Measurements from ENCODE around the gene SH2D4B.

The SH2D4B gene

DNA sequence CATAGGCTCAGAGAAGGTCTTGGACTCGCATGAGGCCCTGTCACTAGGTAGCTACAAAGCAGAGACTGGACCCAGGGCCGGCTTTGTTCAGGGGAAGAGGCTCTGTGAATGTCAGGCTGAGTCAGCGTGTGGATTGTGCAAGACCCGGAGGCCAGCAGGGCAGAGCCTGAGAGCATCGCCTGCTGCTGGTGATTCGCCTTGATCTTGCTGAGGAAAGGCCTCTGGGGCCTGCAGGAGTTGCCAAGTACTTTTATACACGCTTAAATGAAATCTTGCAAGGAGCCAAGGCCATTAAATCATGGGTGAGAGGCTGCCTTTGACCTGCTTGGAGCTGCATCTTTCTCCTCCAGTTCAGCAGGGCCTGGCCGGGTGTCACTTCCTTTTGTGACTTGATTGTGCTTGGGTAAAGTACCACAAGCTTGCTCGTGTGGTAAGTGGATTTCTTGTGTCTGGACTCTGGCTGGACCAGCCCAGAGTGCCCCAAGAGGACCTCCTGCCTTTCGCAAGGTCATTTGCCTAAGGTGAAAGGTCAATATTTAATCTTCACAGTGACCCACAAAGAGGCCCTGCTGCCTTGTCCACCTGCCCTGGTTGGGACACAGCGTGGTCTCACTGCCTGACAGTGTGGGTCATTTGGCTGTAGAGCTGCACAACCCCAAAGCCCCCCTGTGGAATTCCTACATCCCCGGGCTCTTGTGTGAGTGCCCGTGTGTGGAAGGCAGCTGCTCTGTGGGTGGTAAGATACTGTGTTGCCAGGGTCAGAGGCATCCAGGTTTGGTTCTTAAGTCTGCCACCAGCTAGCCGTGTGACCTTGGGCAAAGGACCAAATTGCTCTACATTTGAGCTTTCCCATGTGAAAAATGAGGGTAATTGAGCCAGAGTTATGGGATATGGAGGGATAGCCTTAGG lies 38.6 kb upstream of the SH2D4B start:
- DNase-seq (ENCODE audit: insufficient read length), result no peak
- no peak for FAIRE-seq

DNA sequence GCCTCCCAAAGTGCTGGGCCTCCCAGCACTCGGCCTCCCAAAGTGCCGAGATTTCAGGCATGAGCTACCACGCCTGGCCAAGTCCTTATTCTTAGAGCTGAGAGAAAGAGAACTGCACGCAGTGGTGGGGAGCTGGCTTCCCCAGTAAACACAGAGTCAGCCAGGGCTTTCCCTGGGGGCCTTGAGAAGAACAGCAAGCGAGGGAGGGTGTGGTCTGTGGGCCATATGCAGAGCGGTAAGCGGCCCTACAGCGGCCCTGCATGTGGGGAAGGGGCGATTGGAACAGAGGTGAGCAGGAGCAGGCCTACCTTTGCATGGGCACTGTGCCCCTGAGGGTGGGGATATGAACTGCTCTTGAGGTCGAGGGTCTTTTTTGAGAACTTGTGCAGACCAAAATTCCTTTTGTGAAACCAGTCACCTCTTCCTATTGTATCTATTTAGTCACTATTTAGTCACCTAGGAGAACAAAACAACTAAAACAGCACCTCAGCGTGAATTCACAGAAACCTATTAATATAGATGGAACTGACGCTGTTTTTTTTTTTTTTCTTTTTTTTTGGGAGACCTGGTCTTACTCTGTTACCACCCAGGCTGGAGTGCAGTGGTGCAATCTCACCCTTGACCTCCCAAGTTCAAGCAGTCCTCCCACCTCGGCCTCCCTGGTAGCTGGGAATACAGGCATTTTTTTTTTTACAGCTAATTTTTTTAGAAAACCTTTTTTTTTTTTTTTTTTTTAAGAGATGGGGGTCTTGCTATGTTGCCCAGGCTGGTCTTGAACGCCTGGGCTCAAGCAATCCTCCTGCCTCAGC lies 36.9 kb upstream of the SH2D4B start:
- DNase-seq (ENCODE audit: insufficient read length) (no peak), FAIRE-seq (no peak)
- TF ChIP-seq TAF1 (IDR thresholded peaks at IDR 0.05; ENCODE audit: borderline replicate concordance, low read depth, low read length) (no peak), POLR2A (IDR thresholded peaks at IDR 0.05; ENCODE audit: low read depth, low read length) (no peak)

More for the DNA sequence above, 38.6 kb upstream of the SH2D4B start:
- TF ChIP-seq POLR2AphosphoS5 (IDR thresholded peaks at IDR 0.05; ENCODE audit: low read depth, low read length) (no peak), POLR2A (IDR thresholded peaks at IDR 0.05; ENCODE audit: low read depth, low read length) (no peak), TAF1 (IDR thresholded peaks at IDR 0.05; ENCODE audit: borderline replicate concordance, low read depth, low read length) (no peak)

DNA sequence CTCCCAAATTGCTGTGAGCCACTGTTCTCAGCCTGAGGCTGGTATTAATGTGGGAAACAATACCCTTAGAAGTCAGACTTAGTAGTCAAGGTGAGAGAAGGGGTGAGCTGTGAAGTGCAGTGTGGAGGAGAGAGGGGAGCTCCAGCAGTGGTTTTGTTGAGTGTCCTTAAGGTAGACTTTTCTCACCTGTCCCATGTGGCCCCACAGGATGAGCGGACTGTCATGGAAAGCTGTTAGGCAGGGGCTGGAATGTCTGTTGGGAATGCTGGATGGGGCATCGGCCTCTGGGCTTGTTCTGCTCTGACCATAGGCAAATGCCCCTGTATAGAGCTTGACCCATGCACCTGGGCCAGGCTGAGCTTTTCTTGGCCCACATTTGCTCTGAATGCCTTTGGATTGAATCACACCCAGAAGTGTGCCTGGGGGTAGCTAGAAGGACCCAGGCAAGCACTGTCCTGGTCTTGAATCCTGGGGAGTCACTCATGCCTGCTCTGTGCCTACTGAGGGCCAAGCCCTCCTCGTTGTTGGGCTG lies 36.3 kb upstream of the SH2D4B start:
- no peak for TF ChIP-seq POLR2AphosphoS5 (IDR thresholded peaks at IDR 0.05; ENCODE audit: low read depth, low read length)
- TF ChIP-seq POLR2A (IDR thresholded peaks at IDR 0.05; ENCODE audit: low read depth, low read length), result no peak
- no peak for TF ChIP-seq TAF1 (IDR thresholded peaks at IDR 0.05; ENCODE audit: borderline replicate concordance, low read depth, low read length)
- FAIRE-seq (no peak), DNase-seq (ENCODE audit: insufficient read length) (no peak)

DNA sequence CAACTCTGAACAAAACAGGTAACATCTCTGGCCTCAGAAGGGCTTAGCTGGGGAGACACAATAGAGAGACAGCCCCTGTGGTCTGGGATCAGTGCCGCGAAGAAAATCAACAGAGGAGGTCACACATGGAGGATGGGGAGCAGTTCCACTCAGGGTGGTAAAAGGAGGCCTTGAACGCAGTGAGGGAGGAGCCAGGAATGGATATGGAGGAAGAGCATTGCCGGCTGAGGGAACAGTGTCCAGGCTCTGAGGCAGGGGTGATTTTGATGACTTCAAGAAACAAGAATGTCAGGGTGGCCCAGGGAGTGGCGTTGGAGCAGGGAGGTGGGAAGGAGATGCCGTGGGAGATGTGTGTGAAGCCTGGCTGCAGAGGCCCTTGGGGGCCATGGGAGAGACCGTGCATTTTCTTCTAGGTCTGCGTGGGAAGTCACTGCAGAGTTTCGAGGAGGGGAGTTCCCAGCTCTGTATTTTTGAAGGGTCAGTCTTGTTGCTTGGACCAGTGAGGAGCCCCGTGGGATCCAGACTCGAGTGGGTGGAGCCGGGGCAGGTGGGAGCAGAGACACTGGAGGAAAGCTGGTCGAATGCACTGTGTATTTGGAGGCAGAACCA lies 35.7 kb upstream of the SH2D4B start:
- DNase-seq (ENCODE audit: insufficient read length), result no peak
- FAIRE-seq, result no peak
- no peak for TF ChIP-seq POLR2AphosphoS5 (IDR thresholded peaks at IDR 0.05; ENCODE audit: low read depth, low read length)
- no peak for TF ChIP-seq TAF1 (IDR thresholded peaks at IDR 0.05; ENCODE audit: borderline replicate concordance, low read depth, low read length)
- no peak for TF ChIP-seq POLR2A (IDR thresholded peaks at IDR 0.05; ENCODE audit: low read depth, low read length)

DNA sequence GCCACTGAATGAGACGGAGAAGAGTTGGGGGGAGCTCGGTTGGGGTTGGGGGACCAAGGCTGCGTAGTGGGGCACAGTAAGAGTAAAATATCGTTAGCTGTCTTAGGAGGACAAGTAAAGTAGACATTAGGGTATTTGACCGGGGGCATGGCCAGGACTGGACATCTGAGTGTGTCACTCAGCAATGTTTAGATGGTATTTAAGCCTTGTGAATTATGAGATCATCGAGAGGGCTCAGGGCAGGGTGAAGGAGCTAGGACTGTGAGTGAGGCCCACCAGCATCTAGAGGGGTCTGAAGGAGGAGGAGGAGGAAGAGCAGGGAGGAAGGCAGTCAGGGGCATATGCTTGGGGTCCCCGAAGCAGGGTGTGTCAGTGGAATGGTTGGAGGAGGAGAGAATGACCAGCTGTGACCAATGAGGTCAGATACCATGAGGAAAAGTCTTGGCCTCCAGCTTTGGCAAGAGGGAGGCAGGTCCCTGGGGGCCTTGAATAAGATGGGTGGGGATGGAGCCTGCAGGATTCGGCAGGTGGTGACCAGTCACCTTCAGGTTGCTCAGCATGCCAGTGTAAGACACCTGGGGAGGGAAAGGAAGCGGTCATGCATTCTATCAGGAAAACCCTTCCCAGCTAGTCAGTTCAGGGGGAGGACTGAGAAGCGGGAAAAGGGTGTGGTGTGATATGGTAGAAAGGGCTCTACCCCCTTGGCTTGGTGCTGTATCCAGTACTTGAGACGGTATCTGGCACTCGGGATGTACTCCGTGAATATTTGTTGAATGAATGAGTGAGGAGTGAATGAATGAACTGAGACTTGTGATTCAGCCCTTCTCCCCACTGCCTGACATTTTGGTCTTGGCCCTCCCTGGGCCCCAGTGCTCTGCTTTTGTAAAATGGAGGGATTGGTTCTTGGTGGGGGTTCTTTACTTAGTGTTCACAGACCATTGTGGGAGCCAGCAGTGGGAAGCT lies 34.8 kb upstream of the SH2D4B start:
- DNase-seq (ENCODE audit: insufficient read length) (no peak), FAIRE-seq (no peak)
- TF ChIP-seq POLR2A (IDR thresholded peaks at IDR 0.05; ENCODE audit: low read depth, low read length), result no peak
- no peak for TF ChIP-seq TAF1 (IDR thresholded peaks at IDR 0.05; ENCODE audit: borderline replicate concordance, low read depth, low read length)
- TF ChIP-seq POLR2AphosphoS5 (IDR thresholded peaks at IDR 0.05; ENCODE audit: low read depth, low read length), result no peak

DNA sequence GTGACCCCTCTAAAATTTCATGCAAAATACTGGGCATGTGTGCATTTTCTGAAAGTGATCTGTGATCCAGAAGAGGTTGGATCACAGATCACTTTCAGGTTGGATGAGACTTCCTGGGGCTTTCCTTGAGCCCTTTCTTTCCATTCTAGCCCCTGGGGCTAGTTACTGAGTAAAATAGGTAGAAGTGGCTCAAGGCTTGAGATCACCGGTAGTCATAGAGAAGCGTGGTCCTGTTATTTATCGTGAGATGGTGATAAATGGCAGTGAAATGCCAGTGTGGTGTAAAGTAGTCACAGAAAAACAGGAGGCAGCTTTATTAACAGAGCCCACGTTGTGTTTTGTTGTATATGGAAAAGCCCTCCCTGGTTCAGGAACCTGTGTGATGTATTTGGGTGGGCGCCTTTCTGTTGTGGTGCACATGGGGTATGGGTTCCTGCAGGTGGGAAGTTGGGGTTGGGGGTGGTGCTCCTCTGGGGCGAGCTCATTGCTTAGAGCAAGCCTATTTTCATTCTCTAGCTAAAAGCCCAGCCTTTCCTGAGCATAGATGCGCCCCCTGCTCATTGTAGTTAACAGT lies 34.0 kb upstream of the SH2D4B start:
- TF ChIP-seq TAF1 (IDR thresholded peaks at IDR 0.05; ENCODE audit: borderline replicate concordance, low read depth, low read length) (no peak), POLR2A (IDR thresholded peaks at IDR 0.05; ENCODE audit: low read depth, low read length) (no peak), POLR2AphosphoS5 (IDR thresholded peaks at IDR 0.05; ENCODE audit: low read depth, low read length) (no peak)
- DNase-seq (ENCODE audit: insufficient read length) (no peak), FAIRE-seq (no peak)

DNA sequence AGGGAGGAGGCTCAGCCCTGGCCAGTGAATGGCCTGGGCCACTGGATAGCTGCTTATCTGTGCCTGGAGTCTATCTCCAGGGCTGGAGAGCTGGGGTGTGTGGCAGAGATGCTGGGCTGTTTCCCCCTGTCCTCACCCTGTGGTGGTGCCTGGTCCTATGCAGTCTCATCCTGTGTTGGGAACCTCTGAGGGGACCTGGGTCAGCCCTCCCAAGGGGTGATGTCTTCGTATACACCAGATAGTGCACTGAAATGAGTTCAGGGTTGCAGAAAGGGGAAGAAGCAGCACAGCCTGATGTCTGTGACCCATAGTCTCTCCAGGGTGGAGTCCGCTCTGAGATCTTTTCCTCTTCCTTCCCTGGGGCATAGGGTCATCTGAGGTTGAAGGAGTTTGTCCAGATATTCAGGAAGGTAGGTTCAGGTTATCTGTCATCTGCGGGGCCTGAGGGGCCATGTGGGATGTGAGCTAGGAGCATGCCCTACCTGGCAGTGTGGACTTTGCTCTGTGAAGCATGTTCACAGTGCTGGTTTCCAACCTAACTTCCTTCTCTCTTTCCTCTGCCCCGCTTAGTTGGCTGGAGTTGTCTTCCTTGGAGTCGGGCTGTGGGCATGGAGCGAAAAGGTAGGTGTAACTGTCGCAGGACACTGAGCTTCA lies 33.4 kb upstream of the SH2D4B start:
- DNase-seq (ENCODE audit: insufficient read length) (no peak), FAIRE-seq (no peak)
- no peak for TF ChIP-seq POLR2A (IDR thresholded peaks at IDR 0.05; ENCODE audit: low read depth, low read length)
- TF ChIP-seq POLR2AphosphoS5 (IDR thresholded peaks at IDR 0.05; ENCODE audit: low read depth, low read length), result no peak
- no peak for TF ChIP-seq TAF1 (IDR thresholded peaks at IDR 0.05; ENCODE audit: borderline replicate concordance, low read depth, low read length)

DNA sequence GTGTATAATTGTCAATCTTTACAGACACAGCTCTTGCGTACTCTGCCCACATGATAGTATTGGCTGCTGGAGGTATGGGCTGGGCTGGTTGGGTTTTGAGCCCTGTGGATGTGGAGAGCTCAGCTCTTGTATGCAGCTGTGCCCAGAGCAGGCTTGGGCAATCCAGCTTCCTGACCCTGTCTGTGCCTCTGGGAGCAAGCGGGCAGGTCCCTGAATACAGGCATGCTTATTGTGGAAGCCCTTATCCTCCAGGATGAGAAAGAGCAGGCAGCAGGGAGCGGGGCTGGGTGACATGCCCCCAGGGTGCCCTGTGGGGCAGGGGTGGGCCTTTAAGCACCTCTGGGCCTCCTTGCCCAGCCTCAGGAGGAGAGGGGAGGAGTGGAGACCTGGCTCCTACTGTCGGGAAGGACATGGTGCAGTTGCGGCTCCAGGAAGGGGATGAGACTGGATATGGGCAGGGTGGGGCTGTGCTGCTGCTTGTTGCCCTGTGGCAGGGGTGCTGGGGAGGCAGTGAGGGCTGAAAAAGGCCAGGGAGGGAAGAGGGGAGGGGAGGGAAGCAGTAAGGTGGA lies 32.7 kb upstream of the SH2D4B start:
- FAIRE-seq (no peak), DNase-seq (ENCODE audit: insufficient read length) (no peak)
- TF ChIP-seq POLR2A (IDR thresholded peaks at IDR 0.05; ENCODE audit: low read depth, low read length), result no peak
- no peak for TF ChIP-seq POLR2AphosphoS5 (IDR thresholded peaks at IDR 0.05; ENCODE audit: low read depth, low read length)
- no peak for TF ChIP-seq TAF1 (IDR thresholded peaks at IDR 0.05; ENCODE audit: borderline replicate concordance, low read depth, low read length)

DNA sequence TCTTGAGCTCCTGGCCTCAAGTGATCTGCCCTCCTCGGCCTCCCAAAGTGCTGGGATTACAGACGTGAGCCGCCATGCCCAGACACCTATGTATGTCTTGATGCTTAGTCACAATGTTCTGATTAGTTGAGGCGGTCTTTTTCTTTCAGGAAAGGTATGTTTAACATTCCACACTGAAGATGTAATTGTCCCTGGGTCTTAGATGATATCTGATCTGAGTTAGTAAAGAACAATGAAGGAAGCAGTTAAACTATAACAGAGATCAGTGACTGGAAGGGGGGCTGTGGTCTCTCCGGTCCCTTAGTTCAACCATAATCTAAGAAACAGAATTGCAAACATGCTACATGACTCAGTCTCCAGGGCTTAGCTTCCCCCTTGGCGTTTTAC lies 31.5 kb upstream of the SH2D4B start:
- no peak for TF ChIP-seq POLR2A (IDR thresholded peaks at IDR 0.05; ENCODE audit: low read depth, low read length)
- TF ChIP-seq TAF1 (IDR thresholded peaks at IDR 0.05; ENCODE audit: borderline replicate concordance, low read depth, low read length), result no peak
- no peak for TF ChIP-seq POLR2AphosphoS5 (IDR thresholded peaks at IDR 0.05; ENCODE audit: low read depth, low read length)
- no peak for FAIRE-seq
- no peak for DNase-seq (ENCODE audit: insufficient read length)
